DND-41 (cell line): ENCODE results near the gene ERBB4.

Experiments
- EZH2 ChIP-seq: IDR thresholded peaks from 3 replicates; pipeline ENCODE4 v1.6.1; 2012; ENCODE audit warnings: borderline replicate concordance, low read depth, mild to moderate bottlenecking, moderate library complexity, low read length, inconsistent platforms; ENCODE audit not compliant: severe bottlenecking
- TF ChIP-seq, protein P1 (sequence below): IDR thresholded peaks from 2 replicates; pipeline ENCODE4 v1.5.1; 2012; ENCODE audit warnings: borderline replicate concordance, low read length, moderate library complexity, mild to moderate bottlenecking; ENCODE audit not compliant: poor library complexity, severe bottlenecking; ENCODE audit errors: extremely low read depth

- TF ChIP-seq, protein P1, sequence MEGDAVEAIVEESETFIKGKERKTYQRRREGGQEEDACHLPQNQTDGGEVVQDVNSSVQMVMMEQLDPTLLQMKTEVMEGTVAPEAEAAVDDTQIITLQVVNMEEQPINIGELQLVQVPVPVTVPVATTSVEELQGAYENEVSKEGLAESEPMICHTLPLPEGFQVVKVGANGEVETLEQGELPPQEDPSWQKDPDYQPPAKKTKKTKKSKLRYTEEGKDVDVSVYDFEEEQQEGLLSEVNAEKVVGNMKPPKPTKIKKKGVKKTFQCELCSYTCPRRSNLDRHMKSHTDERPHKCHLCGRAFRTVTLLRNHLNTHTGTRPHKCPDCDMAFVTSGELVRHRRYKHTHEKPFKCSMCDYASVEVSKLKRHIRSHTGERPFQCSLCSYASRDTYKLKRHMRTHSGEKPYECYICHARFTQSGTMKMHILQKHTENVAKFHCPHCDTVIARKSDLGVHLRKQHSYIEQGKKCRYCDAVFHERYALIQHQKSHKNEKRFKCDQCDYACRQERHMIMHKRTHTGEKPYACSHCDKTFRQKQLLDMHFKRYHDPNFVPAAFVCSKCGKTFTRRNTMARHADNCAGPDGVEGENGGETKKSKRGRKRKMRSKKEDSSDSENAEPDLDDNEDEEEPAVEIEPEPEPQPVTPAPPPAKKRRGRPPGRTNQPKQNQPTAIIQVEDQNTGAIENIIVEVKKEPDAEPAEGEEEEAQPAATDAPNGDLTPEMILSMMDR: no peak
- TF ChIP-seq EZH2: no peak
Observed at GRCh38 chr2:212227755-212228154, 310.8 kb downstream of the ERBB4 start.
